Esophagus squamous epithelium (tissue), 5 donors: ENCODE data around the gene KANK4. TPM values are rescaled to one million over a fixed set of nuclear protein-coding genes. Genes with fewer than 3 reads are reported as not detected.

ENCODE experiments used
- DNase-seq: peaks from one replicate; lab custom pipeline; 2025; lab: John Stamatoyannopoulos, UW
- H3K27ac ChIP-seq, 4 donors: fragments of 200-600 bp; sonication (generic); one replicate each; pipeline ENCODE4 v1.5.1; 2016 to 2019; ENCODE audit warnings: mild to moderate bottlenecking in 1 of 4
- H3K27me3 ChIP-seq, 4 donors: fragments of 200-600 bp; sonication (generic); 1 replicate in 3 of 4; 2 replicates in 1 of 4; pipeline versions ENCODE4 v1.5.1 to v1.6.0; 2017 to 2021; ENCODE audit warnings: antibody characterized with exemption in 1 of 4
- H3K36me3 ChIP-seq, 3 donors: fragments of 200-600 bp; sonication (generic); one replicate each; pipeline ENCODE4 v1.5.1; 2016 to 2019
- H3K4me1 ChIP-seq, 3 donors: fragments of 200-600 bp; sonication (generic); one replicate each; pipeline ENCODE4 v1.5.1; 2017 to 2019
- H3K4me3 ChIP-seq, 4 donors: fragments of 200-600 bp; sonication (generic); 1 replicate in 3 of 4; 2 replicates in 1 of 4; pipeline ENCODE4 v1.5.1; 2016 to 2019; ENCODE audit warnings: mild to moderate bottlenecking in 2 of 4, moderate library complexity in 1 of 4
- H3K9me3 ChIP-seq, 3 donors: fragments of 200-600 bp; sonication (generic); one replicate each; pipeline ENCODE4 v1.5.1; 2016 to 2019
- POLR2A ChIP-seq, 4 donors: fragments of 450-650 bp; IDR thresholded peaks; one replicate each; pipeline ENCODE4 v1.6.1; 2017; ENCODE audit warnings: antibody characterized with exemption in 4 of 4, mild to moderate bottlenecking in 4 of 4, moderate library complexity in 3 of 4
- WGBS, 2 donors: methylation state at CpG; one replicate each; pipeline ENCODE4 v1.1.5; 2018; 5-methylcytosine and 5-hydroxymethylcytosine counted together
- intact Hi-C: fragments of 100-400 bp; cut with DNase I; formaldehyde crosslinking; loops from one replicate; pipeline ENCODE4 v1.15.0; 2022
- total RNA-seq, 4 donors: library from RNA; depleted of rRNA; stranded (reverse); fragments of >200 nt; gene quantifications; one replicate each; pipeline ENCODE4 v1.1.0, GENCODE V29; 2016
- TF ChIP-seq, protein P1 (sequence below), 6 experiments: fragments of 450-650 bp in 4 of 6; fragments of 200-600 bp in 2 of 6; sonication (generic) in 2 of 6; IDR thresholded peaks; one replicate each; pipeline ENCODE4 v1.5.1; 2016 to 2019; ENCODE audit warnings: antibody characterized with exemption in 6 of 6, mild to moderate bottlenecking in 4 of 6, moderate library complexity in 4 of 6
- donor health status: DM: yes; HTN: yes; CAD: no.

The KANK4 gene
- total RNA-seq, 4 donors from 2014 or later: 0.19 TPM; not detected in 3

DNA sequence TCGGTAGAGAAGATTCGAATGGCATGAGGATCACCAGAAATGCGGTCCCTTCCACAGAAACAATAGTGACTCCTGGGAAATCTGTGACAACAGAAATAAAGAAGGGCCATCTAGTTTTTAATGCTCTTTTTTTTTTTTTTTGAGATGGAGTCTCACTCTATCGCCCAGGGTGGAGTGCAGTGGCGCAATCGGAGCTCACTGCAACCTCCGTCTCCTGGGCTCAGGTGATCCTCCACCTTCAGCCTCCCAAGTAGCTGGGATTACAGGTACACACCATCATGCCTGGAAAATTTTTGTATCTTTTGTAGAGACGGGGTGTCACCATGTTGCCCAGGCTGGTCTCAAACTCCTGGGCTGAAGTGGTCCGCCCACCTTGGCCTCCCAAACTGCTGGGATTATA lies 80.7 kb downstream of the KANK4 start:
- no peak for DNase-seq
- Histone ChIP-seq H3K9me3 (no peaks in the 10 kb centered on the region), H3K4me3 (no peak overlapping the region), H3K27me3 (peaks cover 0 to 4% (median 0%) of the 10 kb centered on the region in 4 donors), H3K27ac (no peak overlapping the region), H3K36me3 (no peaks in the 10 kb centered on the region), H3K4me1 (peaks cover 0 to 12% (median 8%) of the 10 kb centered on the region in 3 donors)
- intact Hi-C loops: no loop called here
- TF ChIP-seq, protein P1, sequence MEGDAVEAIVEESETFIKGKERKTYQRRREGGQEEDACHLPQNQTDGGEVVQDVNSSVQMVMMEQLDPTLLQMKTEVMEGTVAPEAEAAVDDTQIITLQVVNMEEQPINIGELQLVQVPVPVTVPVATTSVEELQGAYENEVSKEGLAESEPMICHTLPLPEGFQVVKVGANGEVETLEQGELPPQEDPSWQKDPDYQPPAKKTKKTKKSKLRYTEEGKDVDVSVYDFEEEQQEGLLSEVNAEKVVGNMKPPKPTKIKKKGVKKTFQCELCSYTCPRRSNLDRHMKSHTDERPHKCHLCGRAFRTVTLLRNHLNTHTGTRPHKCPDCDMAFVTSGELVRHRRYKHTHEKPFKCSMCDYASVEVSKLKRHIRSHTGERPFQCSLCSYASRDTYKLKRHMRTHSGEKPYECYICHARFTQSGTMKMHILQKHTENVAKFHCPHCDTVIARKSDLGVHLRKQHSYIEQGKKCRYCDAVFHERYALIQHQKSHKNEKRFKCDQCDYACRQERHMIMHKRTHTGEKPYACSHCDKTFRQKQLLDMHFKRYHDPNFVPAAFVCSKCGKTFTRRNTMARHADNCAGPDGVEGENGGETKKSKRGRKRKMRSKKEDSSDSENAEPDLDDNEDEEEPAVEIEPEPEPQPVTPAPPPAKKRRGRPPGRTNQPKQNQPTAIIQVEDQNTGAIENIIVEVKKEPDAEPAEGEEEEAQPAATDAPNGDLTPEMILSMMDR (IDR thresholded peaks at IDR 0.05): no peak
- no peak for TF ChIP-seq POLR2A (IDR thresholded peaks at IDR 0.05)
- WGBS, 2 donors: 90 to 91% methylated on average over 9 of the region's 9 CpGs

DNA sequence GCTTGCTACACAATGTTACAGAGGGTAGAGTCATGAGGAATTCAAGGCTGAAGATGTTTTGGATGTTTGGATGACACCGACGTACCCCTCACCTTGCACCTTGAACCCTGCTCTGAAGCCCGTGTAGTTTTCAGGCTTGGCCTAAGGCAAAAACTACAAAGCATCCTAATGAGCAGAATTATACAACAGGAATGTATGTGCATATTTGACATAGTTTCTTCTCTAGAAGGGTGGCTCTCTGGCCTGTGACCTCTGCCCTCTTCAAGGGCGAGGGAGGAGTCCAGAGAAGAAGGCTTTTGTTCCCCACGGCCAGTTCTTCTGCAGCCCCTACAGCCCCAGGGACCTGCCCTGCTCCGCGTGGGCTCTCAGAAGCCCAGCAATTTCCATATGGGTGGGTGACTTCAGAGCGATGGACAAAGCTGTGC lies 81.3 kb downstream of the KANK4 start:
- H3K9me3 ChIP-seq: no peaks in the 10 kb centered on the region
- no peak overlapping the region for H3K4me3 ChIP-seq
- intact Hi-C loops: no loop called here
- H3K27ac ChIP-seq: no peak overlapping the region
- no peak for DNase-seq
- TF ChIP-seq POLR2A (IDR thresholded peaks at IDR 0.05): no peak
- TF ChIP-seq, protein P1 (IDR thresholded peaks at IDR 0.05): no peak
- WGBS, 2 donors: 67 to 68% methylated on average over 3 to 5 of the region's 8 CpGs
- peaks cover 0 to 4% (median 0%) of the 10 kb centered on the region in 4 donors for H3K27me3 ChIP-seq
- peaks cover 0 to 13% (median 8%) of the 10 kb centered on the region in 3 donors for H3K4me1 ChIP-seq
- H3K36me3 ChIP-seq: no peaks in the 10 kb centered on the region

DNA sequence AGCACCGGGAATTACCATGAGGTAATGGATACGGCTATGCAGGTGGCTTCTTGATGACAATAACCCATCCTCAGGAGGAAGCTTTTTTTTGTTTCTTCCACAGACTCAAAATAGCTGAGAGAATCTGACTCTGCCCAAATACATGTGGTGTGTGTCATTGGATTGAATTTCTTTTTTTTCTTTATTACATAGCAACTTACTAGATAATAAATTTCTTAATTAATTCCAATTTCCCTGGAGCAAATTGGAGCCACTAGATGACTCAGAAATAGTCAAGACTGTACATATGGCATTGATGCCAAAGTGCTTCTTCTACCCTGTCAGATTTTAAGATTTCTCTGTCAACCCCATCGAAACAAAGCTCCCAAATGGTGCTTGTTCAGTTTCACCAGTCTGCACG lies 81.9 kb downstream of the KANK4 start:
- 46 to 58% methylated on average over 4 of the region's 4 CpGs for WGBS, 2 donors
- Histone ChIP-seq H3K27me3 (peaks cover 0 to 4% (median 0%) of the 10 kb centered on the region in 4 donors), H3K9me3 (no peaks in the 10 kb centered on the region), H3K4me1 (peaks cover 0 to 15% (median 8%) of the 10 kb centered on the region in 3 donors), H3K36me3 (no peaks in the 10 kb centered on the region), H3K4me3 (no peak overlapping the region), H3K27ac (no peak overlapping the region)
- TF ChIP-seq POLR2A (IDR thresholded peaks at IDR 0.05): no peak
- TF ChIP-seq, protein P1 (IDR thresholded peaks at IDR 0.05): no peak
- no peak for DNase-seq
- intact Hi-C loops: no loop called here

DNA sequence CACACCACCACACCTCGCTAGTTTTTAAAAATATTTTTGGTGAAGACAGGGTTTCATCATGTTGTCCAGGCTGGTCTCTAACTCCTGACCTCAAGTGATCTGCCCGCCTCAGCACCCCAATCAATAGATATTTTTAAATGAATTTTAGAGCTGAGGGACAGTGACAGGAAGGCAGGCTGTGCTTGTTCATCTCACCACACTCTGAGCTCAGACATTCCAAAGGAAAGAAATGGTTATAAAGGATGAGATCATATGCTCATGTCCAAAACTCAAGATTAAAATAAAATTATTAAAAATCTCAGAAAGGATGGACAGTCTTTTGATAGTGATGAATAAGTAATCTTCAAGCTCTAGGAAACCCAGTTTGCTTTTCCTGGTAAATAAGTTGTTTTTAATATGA lies 83.7 kb downstream of the KANK4 start:
- Histone ChIP-seq H3K27ac (no peak overlapping the region), H3K27me3 (peaks cover 0 to 4% (median 0%) of the 10 kb centered on the region in 4 donors), H3K36me3 (no peaks in the 10 kb centered on the region), H3K4me3 (no peak overlapping the region), H3K4me1 (peaks cover 0 to 7% (median 0%) of the 10 kb centered on the region in 3 donors), H3K9me3 (no peaks in the 10 kb centered on the region)
- intact Hi-C loops: no loop called here
- DNase-seq: no peak
- no peak for TF ChIP-seq POLR2A (IDR thresholded peaks at IDR 0.05)
- TF ChIP-seq, protein P1 (IDR thresholded peaks at IDR 0.05): no peak
- WGBS, 2 donors: 100% methylated on average over 1 to 2 of the region's 2 CpGs

DNA sequence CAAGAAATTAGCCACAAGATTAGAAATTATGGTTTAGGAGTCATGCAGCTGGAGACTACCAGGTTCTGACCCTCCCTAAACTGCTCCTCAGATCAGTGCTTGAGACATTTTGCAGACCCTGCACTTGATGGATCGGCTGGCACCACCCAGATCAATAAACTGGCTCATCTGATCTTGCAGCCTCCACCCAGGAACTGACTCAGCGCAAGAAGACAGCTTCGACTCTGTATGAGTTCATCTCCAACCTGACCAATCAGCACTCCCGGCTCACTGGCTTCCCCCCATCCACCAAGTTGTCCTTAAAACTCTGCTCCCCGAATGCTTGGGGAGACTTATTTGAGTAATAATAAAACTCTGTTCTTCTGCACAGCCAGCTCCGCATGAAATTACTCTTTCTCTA lies 84.5 kb downstream of the KANK4 start:
- WGBS, 2 donors: 72 to 74% methylated on average over 6 of the region's 6 CpGs
- Histone ChIP-seq H3K27me3 (peaks cover 0 to 4% (median 0%) of the 10 kb centered on the region in 4 donors), H3K4me1 (peaks cover 0 to 8% (median 0%) of the 10 kb centered on the region in 3 donors), H3K9me3 (no peaks in the 10 kb centered on the region), H3K4me3 (no peak overlapping the region), H3K27ac (no peak overlapping the region), H3K36me3 (no peaks in the 10 kb centered on the region)
- TF ChIP-seq POLR2A (IDR thresholded peaks at IDR 0.05): no peak
- TF ChIP-seq, protein P1 (IDR thresholded peaks at IDR 0.05): no peak
- no peak for DNase-seq
- intact Hi-C loops: no loop called here
